H1 (cell line): ENCODE data around the gene ZBTB20. TPM values are rescaled to one million over a fixed set of nuclear protein-coding genes. Genes with fewer than 3 reads are reported as not detected.

Source experiments
- BACH1 ChIP-seq: IDR thresholded peaks from 2 replicates; pipeline ENCODE4 v1.6.1; 2012; ENCODE audit warnings: low read length, improper control_type of control experiment
- CTBP2 ChIP-seq: IDR thresholded peaks from 2 replicates; pipeline ENCODE4 v1.7.0; 2011; ENCODE audit warnings: borderline replicate concordance, mild to moderate bottlenecking, moderate library complexity, mixed read lengths, low read length; ENCODE audit not compliant: insufficient read depth, insufficient read length
- HDAC6 ChIP-seq: IDR thresholded peaks from one replicate; pipeline ENCODE4 v1.7.1; 2012; ENCODE audit warnings: low read depth, mild to moderate bottlenecking, inconsistent platforms, low read length, moderate library complexity
- SP4 ChIP-seq: IDR thresholded peaks from 2 replicates; pipeline ENCODE4 v1.6.1; 2012; ENCODE audit warnings: low read length, inconsistent platforms
- TAF7 ChIP-seq: optimal IDR thresholded peaks from 2 replicates; pipeline ENCODE3; 2011; ENCODE audit warnings: low read depth, mild to moderate bottlenecking, inconsistent platforms, low read length, moderate library complexity, borderline replicate concordance
- polyA plus RNA-seq, 7 experiments: library from polyadenylated mRNA; depleted of rRNA in 3 of 7; stranded (reverse) in 5 of 7; unstranded in 2 of 7; fragments of >200 nt in 5 of 7; fragments of 200-250 nt in 2 of 7; gene quantifications; 1 replicate in 5 of 7; 2 replicates in 1 of 7; 4 replicates in 1 of 7; pipeline versions ENCODE4 v1.2.1 to v1.2.3, GENCODE V29; 2011 to 2013; ENCODE audit warnings: missing spikeins in 2 of 7, mixed read lengths in 2 of 7
- total RNA-seq: library from RNA; stranded (reverse); fragmentation: NEBNext Ultra II Directional; extraction: Animal tissue kit (Norgen Biotek cat#: 25700); gene quantifications from 2 replicates; pipeline ENCODE4 v1.2.1, GENCODE V29; 2021

ZBTB20 gene
- total and polyA plus RNA-seq, 2 of the 8 experiments (the other 6 are each of a cell fraction or from before 2014, with no cell fraction given), result 0.35 to 1.3 TPM

- no peak for TF ChIP-seq SP4
- TF ChIP-seq BACH1, result no peak
- TF ChIP-seq HDAC6, result no peak
- TF ChIP-seq CTBP2, result no peak
- TF ChIP-seq TAF7, result no peak
Observed at GRCh38 chr3:114709102-114709501, 438.0 kb downstream of the ZBTB20 start (continued).
